Amniotic stem cell (primary cell): ENCODE measurements around the gene ATF7.
A peak's percentile ranks its signal among the peaks of the same experiment; 100 is the strongest.

Experiments
- DNase-seq: peaks from one replicate; lab custom pipeline; 2025; lab: John Stamatoyannopoulos, UW

The ATF7 gene

GRCh38 chr12:53524476-53524875, 101.7 kb downstream of the ATF7 start:
- DNase-seq = no peak

GRCh38 chr12:53523131-53523530, 103.1 kb downstream of the ATF7 start:
- DNase-seq = no peak

GRCh38 chr12:53518381-53518780, 107.8 kb downstream of the ATF7 start:
- no peak for DNase-seq

- DNase-seq = no peak
These were observed 109.3 kb downstream of the ATF7 start for GRCh38 chr12:53516758-53517455.

GRCh38 chr12:53515291-53515680, 110.9 kb downstream of the ATF7 start:
- DNase-seq = no peak

GRCh38 chr12:53514628-53515290, 111.4 kb downstream of the ATF7 start:
- no peak for DNase-seq

- DNase-seq = no peak
These were observed 112.3 kb downstream of the ATF7 start for GRCh38 chr12:53513712-53514410.

- no peak for DNase-seq
These were observed 115.9 kb downstream of the ATF7 start for GRCh38 chr12:53510181-53510812.

- peak; percentile 54 for DNase-seq
These were observed 117.5 kb downstream of the ATF7 start for GRCh38 chr12:53508534-53509170.

GRCh38 chr12:53507603-53507885, 118.6 kb downstream of the ATF7 start:
- DNase-seq = no peak

GRCh38 chr12:53506881-53507602, 119.1 kb downstream of the ATF7 start, which contains the start of gene NPFF:
NPFF (minus strand) TSS chr12:53507484; CDS start chr12:53507474, 10 bp downstream.
- DNase-seq = no peak

- DNase-seq = no peak
These were observed 119.8 kb downstream of the ATF7 start for GRCh38 chr12:53506450-53506785.

- DNase-seq = no peak
These were observed 120.4 kb downstream of the ATF7 start for GRCh38 chr12:53505555-53506449.

GRCh38 chr12:53505086-53505485, 121.1 kb downstream of the ATF7 start:
- DNase-seq = no peak

- DNase-seq = no peak
These were observed 121.9 kb downstream of the ATF7 start for GRCh38 chr12:53504004-53504920.

- no peak for DNase-seq
These were observed 123.0 kb downstream of the ATF7 start for GRCh38 chr12:53502983-53503728.

- no peak for DNase-seq
These were observed 123.9 kb downstream of the ATF7 start for GRCh38 chr12:53502331-53502730.

GRCh38 chr12:53501615-53502181, 124.5 kb downstream of the ATF7 start:
- no peak for DNase-seq
